ENCODE data around the gene PER2.

GRCh38 chr2:238294393-238295143, 6.2 kb upstream of the PER2 start:
- TF ChIP-seq CTCF (IDR thresholded peaks at IDR 0.05; ENCODE audit: low read depth, low read length) (no peak), EZH2phosphoT487 (IDR thresholded peaks at IDR 0.05; ENCODE audit: low read depth) (no peak)
